SKM-1 (cell line): ENCODE data around the gene ABCC5.

ENCODE experiments used
- DNase-seq: peaks from one replicate; lab custom pipeline; 2025; ENCODE audit not compliant: unreplicated experiment; lab: John Stamatoyannopoulos, UW

ABCC5 gene

DNA sequence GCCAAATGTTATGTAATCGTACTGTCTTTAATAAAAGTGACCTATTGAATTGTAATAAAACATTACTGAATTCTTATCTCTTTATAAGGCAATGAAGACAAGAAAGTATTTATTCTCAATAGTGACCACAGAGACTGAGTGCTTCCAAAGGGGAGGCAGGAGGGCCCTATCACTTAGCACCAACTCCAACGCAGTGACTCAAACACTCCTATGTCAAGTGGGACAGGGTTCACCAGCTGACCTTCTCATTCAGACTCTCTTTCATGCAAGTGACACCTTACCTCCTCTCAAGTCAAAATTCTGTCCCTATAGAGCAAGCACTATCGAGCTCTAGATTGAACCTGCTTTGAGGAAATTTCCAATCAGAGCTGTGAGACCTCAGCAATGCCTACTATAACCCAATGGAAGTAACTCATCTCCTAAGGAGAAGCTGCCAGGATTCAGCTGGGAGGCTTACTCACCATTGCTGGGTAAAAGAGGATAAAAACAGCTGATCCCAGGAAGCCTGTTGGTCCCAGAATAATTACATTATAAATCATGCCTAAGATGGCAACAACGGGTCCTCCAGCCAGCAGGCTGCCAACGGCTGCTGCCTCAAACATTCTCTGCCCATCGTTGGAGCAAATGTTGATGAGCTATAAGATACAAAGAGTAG, 35.6 kb downstream of the ABCC5 start:
- no peak for DNase-seq

DNA sequence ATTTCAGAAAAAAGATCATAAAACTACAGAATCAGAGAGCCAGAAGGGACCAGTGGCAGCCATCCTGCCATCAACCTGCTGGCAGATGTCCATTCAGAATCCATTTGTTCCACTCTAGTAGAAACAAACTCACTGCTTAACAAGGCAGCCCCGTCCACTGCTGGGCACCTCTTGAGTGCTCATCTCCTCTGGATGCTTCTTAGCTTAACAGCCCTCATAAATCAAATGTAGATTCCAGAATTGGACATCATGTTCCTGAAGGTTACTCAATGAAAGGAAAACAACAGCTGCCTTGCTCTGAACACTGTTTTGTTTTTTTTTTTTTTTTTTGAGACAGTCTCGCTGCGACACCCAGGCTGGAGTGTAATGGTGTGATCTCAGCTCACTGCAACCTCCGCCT, 37.3 kb downstream of the ABCC5 start:
- DNase-seq, result no peak

DNA sequence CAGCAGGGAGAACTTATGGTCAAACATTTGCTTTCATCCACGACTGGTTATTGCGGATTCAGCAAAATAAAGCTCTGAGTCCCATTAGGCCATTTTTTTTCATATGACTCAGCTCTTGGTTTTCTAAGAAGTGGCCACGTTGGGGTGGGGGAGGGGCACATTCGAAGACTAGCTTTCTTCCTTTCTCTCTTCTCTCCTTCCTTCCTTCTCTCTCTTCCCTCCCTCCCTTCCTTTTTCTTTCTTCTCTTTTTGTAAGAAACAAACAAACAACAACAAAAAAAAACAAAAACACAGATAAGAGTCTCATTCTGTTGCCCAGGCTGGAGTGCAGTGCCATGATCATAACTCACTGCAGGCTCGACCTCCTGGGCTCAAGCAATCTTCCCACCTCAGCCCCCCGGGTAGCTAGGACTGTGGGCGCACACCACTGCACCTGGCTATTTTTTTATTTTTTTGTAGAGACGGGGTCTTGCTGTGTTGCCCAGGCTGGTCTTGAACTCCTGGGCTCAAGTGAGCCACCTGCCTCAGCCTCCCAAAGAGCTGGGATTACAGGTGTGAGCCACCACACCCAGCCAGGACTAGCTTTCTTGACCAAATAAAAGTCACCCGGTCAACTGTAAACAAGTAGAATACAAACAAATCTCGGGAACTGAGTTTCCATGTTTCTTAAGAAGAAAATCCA, 41.6 kb downstream of the ABCC5 start:
- no peak for DNase-seq

DNA sequence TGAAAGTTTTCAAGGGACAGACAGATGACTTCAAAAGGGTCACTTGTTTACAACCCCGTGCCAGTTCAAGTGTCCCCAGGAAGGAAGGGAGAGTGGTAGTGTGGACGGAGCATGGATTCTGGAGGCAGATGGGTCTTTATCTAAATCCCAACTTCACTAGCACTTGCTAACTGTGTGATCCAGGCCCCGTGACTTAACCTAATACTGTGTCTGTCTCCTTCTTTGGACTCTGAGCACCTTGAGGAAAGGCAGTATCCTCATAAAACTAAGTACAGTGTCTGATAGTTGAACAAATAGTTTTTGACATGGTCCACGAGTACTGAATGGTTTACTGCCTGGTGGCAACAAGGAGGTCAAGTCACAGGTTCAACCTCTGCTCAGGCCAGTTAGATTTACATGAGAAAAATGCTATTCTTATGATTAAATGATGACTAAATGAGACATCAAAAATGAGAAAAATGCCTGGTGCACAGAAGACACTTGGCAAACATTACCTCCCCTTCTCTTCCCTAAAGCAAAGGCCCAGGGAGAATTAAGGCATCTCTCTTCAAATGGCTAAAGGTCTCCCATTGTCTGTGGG, 48.9 kb downstream of the ABCC5 start:
- DNase-seq, result no peak

DNA sequence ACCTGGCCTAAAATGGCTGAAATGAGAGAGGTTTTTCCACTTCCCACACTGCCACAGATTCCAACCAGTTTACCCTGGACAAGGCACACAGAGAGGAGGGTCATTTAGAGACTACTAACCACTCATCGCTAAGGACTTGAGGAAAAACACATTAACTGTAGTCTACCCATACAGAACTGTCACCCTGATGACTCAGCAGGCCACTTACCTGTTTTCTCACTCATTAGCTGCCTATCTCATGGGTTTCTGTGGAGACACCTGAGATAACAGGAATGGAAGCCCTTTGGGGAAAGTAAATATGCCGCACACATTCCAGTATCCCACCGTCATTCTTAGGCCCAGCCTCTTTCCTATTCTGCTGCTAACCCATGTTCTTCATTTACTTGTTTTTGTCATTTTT, 50.0 kb downstream of the ABCC5 start:
- no peak for DNase-seq

DNA sequence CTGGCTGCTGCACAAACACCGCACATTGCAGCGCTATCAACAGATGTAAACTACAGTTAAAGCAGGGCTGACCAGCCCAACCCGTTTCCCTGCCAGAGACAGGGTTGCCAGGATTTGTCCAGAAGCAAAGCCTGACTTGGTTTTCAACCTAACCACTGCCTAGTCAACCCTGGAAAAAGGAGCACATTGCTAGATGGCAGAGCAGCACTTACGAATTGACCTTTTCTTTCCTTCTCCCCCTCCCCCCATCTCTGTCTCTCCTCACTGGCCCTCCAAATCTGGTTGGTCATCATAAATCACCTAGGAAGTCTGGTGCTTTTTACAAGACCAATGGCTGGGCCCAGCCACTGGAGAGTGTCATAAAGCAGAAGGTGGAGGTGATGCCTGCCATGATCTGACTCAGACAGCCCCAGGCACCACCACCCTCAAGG, 51.3 kb downstream of the ABCC5 start:
- no peak for DNase-seq

DNA sequence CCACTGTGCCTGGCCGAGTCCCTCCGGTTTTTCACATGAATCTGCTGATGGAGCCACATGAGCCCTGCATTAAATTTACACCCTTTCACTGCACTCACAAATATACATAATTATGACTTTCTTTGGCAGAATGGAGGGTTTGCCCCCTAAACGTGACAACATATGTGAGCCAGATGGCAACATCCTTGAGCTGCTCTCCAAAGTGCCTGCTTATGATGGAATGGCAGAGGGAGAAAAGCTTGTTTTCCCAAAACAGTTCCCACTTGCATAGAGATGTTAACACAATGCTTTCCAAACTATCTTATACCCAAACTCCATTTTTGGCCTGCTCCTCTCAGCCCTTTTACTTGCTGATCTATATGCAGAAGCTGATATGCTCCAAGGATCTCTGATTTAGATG, 54.9 kb downstream of the ABCC5 start:
- DNase-seq, result no peak

DNA sequence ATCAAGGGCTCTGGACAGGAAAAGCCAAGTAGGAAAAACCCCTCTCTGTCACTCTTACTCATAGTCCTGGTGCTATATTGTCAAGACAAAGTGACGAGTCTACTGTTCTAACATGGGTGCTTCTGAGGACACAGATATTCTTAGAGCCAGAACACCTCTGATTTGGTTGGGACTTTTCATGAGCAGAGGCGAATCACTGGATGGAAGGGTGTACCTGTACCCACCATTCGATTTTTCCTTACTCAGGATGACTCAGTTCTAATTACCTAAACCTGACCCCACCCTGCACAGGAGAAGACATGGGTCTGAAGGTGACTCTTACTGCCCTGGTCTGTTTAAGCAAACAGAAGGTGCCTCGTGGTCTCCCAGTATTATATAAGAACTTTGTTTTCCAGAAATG, 58.5 kb downstream of the ABCC5 start:
- DNase-seq, result no peak

DNA sequence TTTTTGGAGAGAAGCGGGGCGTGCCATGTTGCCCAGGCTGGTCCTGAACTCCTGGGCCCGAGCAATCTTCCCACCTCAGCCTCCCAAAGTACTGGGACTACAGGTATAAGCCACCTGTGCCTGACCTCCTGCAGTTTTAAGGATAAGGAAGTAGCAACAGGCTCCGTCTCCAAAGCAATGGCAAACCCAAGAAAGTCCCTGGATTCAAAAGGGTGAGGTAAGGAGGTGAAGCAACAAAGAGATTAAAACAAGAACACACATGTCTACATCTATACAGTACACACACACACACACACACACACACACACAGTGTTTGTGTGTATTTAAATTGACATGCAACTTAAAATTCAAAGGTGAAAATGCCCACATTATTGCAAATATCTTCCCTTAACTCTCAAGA, 58.9 kb downstream of the ABCC5 start:
- DNase-seq, result no peak

DNA sequence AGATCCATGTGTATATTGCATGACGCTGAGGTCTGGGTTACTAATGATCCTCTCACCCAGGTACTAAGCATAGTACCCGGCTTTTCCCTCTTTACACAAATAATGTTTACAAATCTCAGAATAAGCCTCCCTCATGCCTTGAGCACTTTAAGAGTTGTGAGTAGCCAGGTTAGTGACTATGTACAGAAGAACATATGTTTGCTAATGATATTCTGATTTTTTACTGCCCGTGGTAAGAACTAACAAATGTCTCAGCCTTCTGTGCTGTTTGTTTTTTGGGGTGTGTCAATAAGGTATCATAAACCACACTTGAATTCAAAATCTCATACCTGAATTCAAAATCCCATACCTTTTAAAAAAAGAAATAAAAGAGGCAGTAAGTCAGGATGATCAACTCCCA, 59.5 kb downstream of the ABCC5 start:
- no peak for DNase-seq

DNA sequence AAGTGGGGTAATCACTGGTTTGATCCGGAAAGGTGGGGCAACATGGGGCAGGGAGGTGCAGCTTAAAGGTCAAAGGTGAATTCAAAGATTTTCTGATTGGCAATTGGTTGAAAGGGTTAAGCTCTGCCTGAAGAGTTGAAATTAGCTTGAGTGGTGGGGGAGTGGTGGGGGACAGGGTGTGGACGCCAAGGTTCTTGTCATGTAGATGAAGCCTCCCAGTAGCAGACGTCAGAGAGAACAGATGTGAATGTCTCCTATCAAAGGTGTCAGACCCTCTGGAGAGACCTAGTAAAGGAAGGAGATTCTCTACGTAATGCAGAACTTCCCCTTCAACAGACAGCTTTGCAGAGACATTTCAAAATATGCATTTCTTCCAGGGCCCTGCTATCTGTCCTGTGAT, 62.8 kb downstream of the ABCC5 start:
- no peak for DNase-seq

DNA sequence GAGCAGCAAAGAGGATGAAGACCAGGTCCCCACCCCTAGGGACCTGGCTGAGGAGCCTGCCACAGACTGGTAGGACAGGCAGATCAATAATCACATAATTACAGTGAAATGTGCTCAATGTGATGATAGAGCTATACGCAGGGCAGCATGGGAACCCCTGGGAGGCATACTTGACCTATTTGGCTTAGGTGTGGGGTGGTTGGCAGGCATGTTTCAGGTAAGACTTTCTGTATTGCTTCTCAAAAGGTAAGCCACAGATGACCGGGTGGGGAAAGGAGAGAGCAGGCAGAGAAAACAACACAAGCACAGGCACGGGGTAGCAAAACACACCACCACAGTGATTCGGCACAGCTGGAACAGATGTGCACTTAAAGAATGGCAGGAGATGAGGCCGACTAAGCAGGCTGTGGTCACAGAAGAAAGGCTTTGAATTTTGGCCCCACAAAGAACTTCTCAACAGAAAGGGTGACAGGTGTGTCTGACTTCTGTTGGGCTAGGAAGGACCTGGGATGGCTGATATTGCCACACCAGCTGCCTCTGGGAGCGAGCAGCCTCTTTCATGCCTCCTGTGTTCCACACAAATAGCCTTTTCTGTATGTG, 64.1 kb downstream of the ABCC5 start:
- DNase-seq, result no peak

DNA sequence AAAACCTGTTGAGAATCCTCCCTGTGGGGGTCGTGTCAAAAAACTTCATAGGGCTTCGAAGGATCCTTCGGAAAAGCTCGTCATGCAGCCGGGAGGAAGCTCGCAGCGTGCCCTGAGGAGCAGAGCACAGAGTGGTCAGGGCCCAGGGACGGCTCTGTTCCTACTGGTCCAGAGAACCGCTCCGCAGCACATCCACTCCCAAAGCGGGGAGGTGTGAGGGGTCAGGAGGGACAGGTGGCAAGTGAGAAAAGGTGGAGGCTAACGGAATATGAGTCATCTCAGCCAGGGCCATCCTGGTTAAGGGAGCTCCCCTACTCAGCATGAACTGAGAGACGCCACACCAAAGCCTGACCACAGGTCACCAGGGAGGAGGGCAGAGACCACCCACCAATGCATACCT, 66.2 kb downstream of the ABCC5 start:
- no peak for DNase-seq

DNA sequence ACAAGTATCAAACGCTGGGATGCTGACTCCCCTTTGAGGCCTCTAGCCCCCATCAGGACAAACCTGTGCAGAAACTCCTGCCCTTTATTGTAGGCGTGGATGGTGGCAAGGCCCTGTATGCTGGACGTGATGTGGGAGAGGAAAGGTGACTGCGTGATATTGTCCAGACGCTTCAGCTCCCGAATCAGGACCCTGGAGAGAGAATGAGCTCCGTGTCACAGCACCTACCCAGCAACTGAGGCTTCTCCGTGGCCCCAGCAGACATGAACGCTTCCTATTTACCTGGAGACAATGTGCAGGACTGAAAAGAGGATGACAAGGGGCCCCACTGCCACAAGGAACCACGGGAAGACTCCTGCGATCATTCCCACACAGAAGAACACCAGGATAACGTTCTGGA, 68.0 kb downstream of the ABCC5 start:
- no peak for DNase-seq

DNA sequence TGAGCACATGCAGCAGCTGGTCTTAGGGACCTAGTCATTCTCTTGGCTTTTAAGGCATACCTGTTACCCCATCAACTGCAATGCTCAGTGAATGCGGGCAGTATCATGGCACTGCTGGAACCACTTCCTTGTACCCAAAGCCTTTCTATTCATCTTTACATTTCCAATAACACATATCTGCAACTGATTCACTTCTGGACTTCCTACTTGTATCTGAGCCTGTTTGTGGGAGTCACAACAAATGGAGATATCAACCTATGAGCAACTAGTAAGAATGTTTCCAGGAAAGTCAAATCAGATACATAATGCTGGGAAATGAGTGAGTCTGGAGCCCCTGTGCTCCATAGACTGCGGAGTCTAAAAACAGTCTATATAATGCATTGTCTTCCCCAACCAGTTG, 71.6 kb downstream of the ABCC5 start:
- no peak for DNase-seq

DNA sequence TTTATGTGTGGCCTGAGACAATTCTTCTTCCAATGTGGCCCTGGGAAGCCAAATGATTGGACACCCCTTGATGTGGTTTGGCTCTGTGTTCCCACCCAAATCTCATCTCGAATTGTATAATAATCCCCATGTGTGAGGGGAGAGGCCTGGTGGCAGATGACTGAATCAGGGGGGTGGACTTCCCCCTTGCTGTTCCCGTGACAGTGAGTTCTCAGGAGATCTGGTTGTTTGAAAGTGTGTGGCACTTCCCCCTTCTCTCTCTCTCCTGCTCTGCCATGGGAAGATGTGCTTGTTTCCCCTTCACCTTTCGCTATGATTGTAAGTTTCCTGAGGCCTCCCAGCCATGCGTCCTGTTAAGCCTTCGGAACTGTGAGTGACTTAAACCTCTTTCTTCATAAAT, 72.9 kb downstream of the ABCC5 start:
- DNase-seq, result no peak

DNA sequence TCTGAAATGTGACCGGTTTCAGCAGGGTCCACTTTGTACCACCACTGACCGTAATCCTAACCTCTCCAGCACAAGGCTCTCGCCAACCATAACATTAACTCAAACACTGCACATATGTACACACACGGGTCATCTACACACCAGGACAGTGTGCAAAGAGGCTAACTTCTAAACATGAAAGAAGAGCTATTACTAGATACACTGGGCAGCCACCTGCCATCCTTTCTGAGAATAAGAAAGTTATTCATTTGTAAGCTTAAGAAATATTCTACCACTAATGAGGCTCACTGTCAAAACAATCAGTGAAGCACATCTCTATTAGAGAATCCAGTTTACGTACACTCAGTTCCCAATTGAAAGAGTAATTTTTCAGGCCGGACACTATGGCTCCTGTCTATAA, 73.9 kb downstream of the ABCC5 start:
- no peak for DNase-seq

DNA sequence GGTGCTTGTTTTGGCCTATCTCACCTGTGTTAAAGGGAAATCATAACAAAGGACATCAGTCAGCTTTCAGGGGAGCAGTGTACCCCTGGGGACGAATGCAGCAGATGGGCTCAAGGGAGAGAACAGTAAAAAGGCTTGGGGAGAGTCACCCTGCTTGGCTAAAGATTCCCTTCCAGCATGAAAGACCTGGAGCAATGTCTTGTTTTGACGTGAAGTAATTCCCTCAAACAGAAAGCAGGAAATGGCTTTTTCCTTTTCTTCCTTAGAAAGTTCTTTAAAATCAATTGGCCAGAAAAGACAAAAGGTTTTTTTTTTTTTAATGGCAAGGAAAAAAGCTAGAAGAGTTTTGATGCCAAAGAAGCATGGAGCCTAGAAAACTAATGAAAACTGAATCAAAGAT, 76.5 kb downstream of the ABCC5 start:
- no peak for DNase-seq

DNA sequence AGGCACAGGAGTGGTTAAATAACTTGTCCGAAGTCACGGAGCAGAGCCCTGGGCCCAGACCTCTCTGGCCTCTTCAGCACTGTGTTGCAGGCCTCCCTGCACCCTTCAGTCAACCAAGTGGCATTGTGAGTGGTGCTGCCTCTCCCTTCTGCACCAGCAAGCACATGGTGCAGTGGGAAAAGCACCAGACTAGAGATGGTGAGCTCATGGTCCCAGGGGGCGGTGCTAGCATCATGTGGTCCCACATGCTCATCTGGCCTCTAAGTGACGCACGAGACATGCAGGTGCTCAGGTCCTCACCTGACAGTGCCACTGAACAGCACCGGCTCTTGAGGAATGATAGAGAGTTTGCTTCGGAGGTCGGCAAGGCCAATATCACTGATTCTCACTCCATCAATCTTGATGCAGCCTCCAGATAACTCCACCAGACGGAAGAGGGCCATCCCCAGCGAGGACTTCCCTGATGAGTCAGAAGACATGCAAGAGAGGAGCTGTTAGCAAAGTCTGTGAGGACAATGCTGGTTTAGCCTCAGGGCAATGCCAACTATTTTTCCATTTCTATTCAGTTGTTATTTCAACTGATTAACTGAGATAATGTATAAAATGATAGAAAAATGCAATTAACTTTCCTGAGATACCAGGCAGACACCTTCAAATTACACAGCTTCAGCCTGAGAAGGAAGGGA, 79.9 kb downstream of the ABCC5 start:
- DNase-seq, result no peak

DNA sequence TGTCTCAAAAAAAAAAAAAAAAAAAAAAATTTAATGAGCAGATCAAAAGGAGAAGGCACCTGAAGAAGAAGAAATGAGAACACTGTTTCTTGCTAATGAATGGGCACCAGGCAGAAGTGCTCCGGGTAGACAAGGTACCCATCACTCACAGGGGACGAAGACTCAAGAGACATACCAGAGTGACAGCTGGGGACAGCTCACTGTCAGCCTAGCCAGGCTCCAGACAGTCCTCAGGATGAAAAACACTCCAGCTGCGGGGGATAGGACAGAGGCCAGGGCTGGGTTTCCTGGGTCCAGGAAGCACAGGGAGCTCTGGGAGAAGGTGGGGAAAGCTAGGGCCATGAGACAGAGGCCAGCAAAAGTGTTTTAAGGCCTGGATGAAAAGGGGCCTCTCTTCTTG, 84.5 kb downstream of the ABCC5 start:
- DNase-seq, result no peak

DNA sequence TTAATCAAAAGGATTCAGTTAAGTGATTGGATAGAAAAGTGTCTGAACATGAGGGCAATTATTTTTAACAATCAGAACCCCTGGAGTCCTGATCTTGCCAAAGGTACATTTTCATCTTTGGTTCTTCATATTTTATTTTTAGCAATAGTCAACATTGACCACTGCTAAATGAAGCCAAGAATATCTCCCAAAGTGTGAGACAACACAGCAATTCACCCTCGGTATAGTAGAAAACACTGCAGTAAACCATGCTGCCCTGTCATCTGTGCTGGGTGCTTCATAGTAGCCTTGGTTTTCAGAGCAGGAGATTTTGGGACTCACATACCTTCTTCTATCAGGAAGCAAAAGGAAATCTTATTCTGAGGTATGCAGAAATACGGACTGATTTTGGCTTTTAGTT, 85.8 kb downstream of the ABCC5 start:
- DNase-seq, result no peak

DNA sequence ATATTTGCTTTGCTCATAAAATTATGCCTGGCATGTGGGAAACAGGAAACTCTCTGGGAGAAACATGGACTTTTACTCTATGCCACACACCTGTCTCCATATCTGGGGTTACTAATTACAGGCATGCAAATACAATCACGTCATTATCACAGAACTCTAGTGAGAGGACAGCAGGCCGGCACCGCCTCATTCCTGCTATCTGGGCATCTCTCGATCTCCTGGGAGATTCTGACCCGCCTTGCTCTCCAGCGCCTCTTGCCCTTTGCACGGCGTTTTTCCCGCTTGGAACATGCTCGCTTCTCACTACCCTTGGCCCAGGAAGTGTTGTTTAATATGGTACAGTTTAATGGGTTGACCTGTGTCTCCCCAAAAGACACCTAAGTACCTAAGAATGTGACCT, 87.6 kb downstream of the ABCC5 start:
- no peak for DNase-seq
